CD14-positive monocyte (primary cell): ENCODE results near the gene BMERB1. TPM values are rescaled to one million over a fixed set of nuclear protein-coding genes. Genes with fewer than 3 reads are reported as not detected.

ENCODE experiments used
- DNase-seq, 3 donors: peaks; one replicate each; pipeline ENCODE4 v3.0.0-alpha.2; 2011 to 2022
- H2AFZ ChIP-seq: 2 replicates; pipeline ENCODE4 v1.6.0; 2012; ENCODE audit warnings: mild to moderate bottlenecking, low read depth, low read length, inconsistent platforms; ENCODE audit not compliant: insufficient read depth, poor library complexity, severe bottlenecking
- H3K27ac ChIP-seq, 2 donors: 1 replicate in 1 of 2; 2 replicates in 1 of 2; pipeline ENCODE4 v1.5.1; 2012 to 2013; ENCODE audit warnings: low read length in 2 of 2, control low read depth in 1 of 2, inconsistent platforms in 1 of 2, low read depth in 1 of 2, mild to moderate bottlenecking in 1 of 2
- H3K27me3 ChIP-seq, 2 donors: one replicate each; pipeline versions ENCODE4 v1.6.0 to v1.6.1; 2011 to 2013; ENCODE audit warnings: low read length in 2 of 2; ENCODE audit not compliant: control insufficient read depth in 2 of 2, insufficient read depth in 2 of 2
- H3K36me3 ChIP-seq, 2 donors: replicated peaks in 1 of 2; 1 replicate in 1 of 2; 2 replicates in 1 of 2; pipeline versions ENCODE4 v1.5.1 to v1.6.1; 2012 to 2013; ENCODE audit warnings: low read length in 2 of 2, control low read depth in 1 of 2, inconsistent platforms in 1 of 2, mild to moderate bottlenecking in 1 of 2; ENCODE audit not compliant: insufficient read depth in 2 of 2, control insufficient read depth in 1 of 2
- H3K4me1 ChIP-seq, 2 donors: 1 replicate in 1 of 2; 2 replicates in 1 of 2; pipeline versions ENCODE4 v1.5.1 to v1.6.1; 2012 to 2013; ENCODE audit warnings: low read length in 2 of 2, control low read depth in 1 of 2, inconsistent platforms in 1 of 2, mild to moderate bottlenecking in 1 of 2, moderate library complexity in 1 of 2; ENCODE audit not compliant: insufficient read depth in 2 of 2, control insufficient read depth in 1 of 2
- H3K4me2 ChIP-seq: replicated peaks from 2 replicates; pipeline ENCODE3; 2012; ENCODE audit warnings: low read length, moderate library complexity, mild to moderate bottlenecking; ENCODE audit not compliant: poor library complexity, severe bottlenecking; ENCODE audit errors: extremely low read depth
- H3K4me3 ChIP-seq, 3 experiments: fragments of 200-600 bp in 1 of 3; sonication (generic) in 1 of 3; replicated peaks in 1 of 3; 1 replicate in 2 of 3; 2 replicates in 1 of 3; pipeline ENCODE4 v1.5.1; 2011 to 2013; ENCODE audit warnings: low read length in 3 of 3, mild to moderate bottlenecking in 3 of 3, control low read depth in 2 of 3, low read depth in 2 of 3, inconsistent platforms in 1 of 3, moderate library complexity in 1 of 3
- H3K79me2 ChIP-seq: 2 replicates; pipeline ENCODE4 v1.6.0; 2012; ENCODE audit warnings: mild to moderate bottlenecking, control low read depth, inconsistent platforms, low read length, moderate library complexity; ENCODE audit not compliant: insufficient read depth
- H3K9ac ChIP-seq: 2 replicates; pipeline ENCODE4 v1.6.0; 2017; ENCODE audit warnings: low read length, mild to moderate bottlenecking; ENCODE audit not compliant: insufficient read depth, poor library complexity, severe bottlenecking
- H3K9me3 ChIP-seq, 2 donors: replicated peaks in 1 of 2; 1 replicate in 1 of 2; 2 replicates in 1 of 2; pipeline versions ENCODE4 v1.5.1 to v1.6.1; 2012 to 2013; ENCODE audit warnings: low read length in 2 of 2, control low read depth in 1 of 2; ENCODE audit not compliant: control insufficient read depth in 1 of 2, insufficient read depth in 1 of 2
- H4K20me1 ChIP-seq: 2 replicates; pipeline ENCODE4 v1.6.0; 2012; ENCODE audit warnings: mild to moderate bottlenecking, low read length, control low read depth, moderate library complexity; ENCODE audit not compliant: insufficient read depth
- H3K27ac Mint-ChIP-seq, 7 donors: one replicate each; pipeline ENCODE4 v1.8.0; 2020; ENCODE audit warnings: mild to moderate bottlenecking in 7 of 7, mixed read lengths in 7 of 7, moderate library complexity in 6 of 7, inconsistent platforms in 2 of 7
- H3K27me3 Mint-ChIP-seq, 3 donors: one replicate each; pipeline ENCODE4 v1.8.0; 2021 to 2022; ENCODE audit warnings: low read depth in 3 of 3, mild to moderate bottlenecking in 3 of 3, mixed read lengths in 3 of 3, moderate library complexity in 3 of 3, inconsistent platforms in 1 of 3
- H3K36me3 Mint-ChIP-seq, 2 donors: one replicate each; pipeline ENCODE4 v1.8.0; 2020; ENCODE audit warnings: mixed read lengths in 2 of 2, inconsistent platforms in 1 of 2, mild to moderate bottlenecking in 1 of 2
- H3K4me1 Mint-ChIP-seq: one replicate; pipeline ENCODE4 v1.8.0; 2020; ENCODE audit warnings: mild to moderate bottlenecking, mixed read lengths
- H3K4me3 Mint-ChIP-seq, 2 donors: one replicate each; pipeline ENCODE4 v1.8.0; 2020; ENCODE audit warnings: mild to moderate bottlenecking in 2 of 2, mixed read lengths in 2 of 2, moderate library complexity in 1 of 2
- H3K9me3 Mint-ChIP-seq, 7 donors: one replicate each; pipeline ENCODE4 v1.8.0; 2020 to 2022; ENCODE audit warnings: mixed read lengths in 7 of 7, mild to moderate bottlenecking in 6 of 7, moderate library complexity in 6 of 7, inconsistent platforms in 2 of 7
- WGBS: methylation state at CpG from one replicate; pipeline ENCODE4 v1.1.5; 2013; ENCODE audit warnings: missing lambda C conversion rate; ENCODE audit not compliant: insufficient coverage; 5-methylcytosine and 5-hydroxymethylcytosine counted together
- intact Hi-C, 2 donors: fragments of 100-400 bp; cut with micrococcal nuclease; formaldehyde crosslinking; loops; one replicate each; pipeline versions ENCODE4 v1.15.0 to v1.15.1; 2023
- polyA plus RNA-seq, 3 donors: library from polyadenylated mRNA; depleted of rRNA in 1 of 3; unstranded in 2 of 3; stranded (reverse) in 1 of 3; fragments of 300-500 nt in 2 of 3; fragments of >200 nt in 1 of 3; fragmentation: Illumina TruSeq in 2 of 3; gene quantifications; 1 replicate in 2 of 3; 2 replicates in 1 of 3; pipeline ENCODE4 v1.2.3, GENCODE V29; 2012 to 2021
- TF ChIP-seq, protein P1 (sequence below): fragments of 200-600 bp; IDR thresholded peaks from one replicate; pipeline ENCODE4 v1.8.0; 2022; ENCODE audit warnings: antibody characterized with exemption, mild to moderate bottlenecking

BMERB1 gene
- polyA plus RNA-seq, 3 donors, result 0.11 to 0.28 (median 0.11) TPM

DNA sequence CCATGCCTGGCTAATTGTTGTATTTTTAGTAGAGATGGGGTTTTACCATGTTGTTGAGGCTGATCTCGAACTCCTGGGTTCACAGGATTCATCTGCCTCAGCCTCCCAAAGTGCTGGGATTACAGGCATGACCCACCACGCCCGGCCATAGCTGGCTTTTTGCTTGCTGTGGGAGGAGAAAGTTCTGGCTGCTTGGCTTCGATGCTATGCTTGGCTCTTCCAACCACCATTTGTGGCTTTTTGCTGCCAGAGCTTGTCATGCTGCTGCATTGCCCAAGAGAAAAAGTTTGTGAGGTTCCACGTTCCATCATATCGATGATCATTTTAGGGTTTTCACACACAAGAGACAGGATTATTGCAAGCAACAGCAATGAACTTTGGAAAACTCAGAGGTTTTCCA is 16.2 kb downstream of the BMERB1 start:
- Mint-ChIP-seq H3K4me3 (no peak overlapping the region), H3K27me3 (peaks cover 4 to 6% (median 5%) of the 10 kb centered on the region in 3 donors), H3K9me3 (peaks cover under 1 to 5% (median 3%) of the 10 kb centered on the region in 7 donors), H3K36me3 (no peaks in the 10 kb centered on the region), H3K27ac (no peak overlapping the region), H3K4me1 (no peaks in the 10 kb centered on the region)
- Histone ChIP-seq H3K4me1 (no peaks in the 10 kb centered on the region), H3K9me3 (no peaks in the 10 kb centered on the region), H3K79me2 (no peaks in the 10 kb centered on the region), H3K9ac (no peak overlapping the region), H3K27me3 (no peaks in the 10 kb centered on the region), H2AFZ (no peak overlapping the region), H3K4me2 (no peak overlapping the region), H3K4me3 (no peak overlapping the region), H3K27ac (no peak overlapping the region), H4K20me1 (no peaks in the 10 kb centered on the region), H3K36me3 (no peaks in the 10 kb centered on the region)
- intact Hi-C loops, result no loop called here
- no peak for DNase-seq
- TF ChIP-seq, protein P1, sequence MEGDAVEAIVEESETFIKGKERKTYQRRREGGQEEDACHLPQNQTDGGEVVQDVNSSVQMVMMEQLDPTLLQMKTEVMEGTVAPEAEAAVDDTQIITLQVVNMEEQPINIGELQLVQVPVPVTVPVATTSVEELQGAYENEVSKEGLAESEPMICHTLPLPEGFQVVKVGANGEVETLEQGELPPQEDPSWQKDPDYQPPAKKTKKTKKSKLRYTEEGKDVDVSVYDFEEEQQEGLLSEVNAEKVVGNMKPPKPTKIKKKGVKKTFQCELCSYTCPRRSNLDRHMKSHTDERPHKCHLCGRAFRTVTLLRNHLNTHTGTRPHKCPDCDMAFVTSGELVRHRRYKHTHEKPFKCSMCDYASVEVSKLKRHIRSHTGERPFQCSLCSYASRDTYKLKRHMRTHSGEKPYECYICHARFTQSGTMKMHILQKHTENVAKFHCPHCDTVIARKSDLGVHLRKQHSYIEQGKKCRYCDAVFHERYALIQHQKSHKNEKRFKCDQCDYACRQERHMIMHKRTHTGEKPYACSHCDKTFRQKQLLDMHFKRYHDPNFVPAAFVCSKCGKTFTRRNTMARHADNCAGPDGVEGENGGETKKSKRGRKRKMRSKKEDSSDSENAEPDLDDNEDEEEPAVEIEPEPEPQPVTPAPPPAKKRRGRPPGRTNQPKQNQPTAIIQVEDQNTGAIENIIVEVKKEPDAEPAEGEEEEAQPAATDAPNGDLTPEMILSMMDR, result no peak
- 93% methylated on average over 5 of the region's 6 CpGs for WGBS

DNA sequence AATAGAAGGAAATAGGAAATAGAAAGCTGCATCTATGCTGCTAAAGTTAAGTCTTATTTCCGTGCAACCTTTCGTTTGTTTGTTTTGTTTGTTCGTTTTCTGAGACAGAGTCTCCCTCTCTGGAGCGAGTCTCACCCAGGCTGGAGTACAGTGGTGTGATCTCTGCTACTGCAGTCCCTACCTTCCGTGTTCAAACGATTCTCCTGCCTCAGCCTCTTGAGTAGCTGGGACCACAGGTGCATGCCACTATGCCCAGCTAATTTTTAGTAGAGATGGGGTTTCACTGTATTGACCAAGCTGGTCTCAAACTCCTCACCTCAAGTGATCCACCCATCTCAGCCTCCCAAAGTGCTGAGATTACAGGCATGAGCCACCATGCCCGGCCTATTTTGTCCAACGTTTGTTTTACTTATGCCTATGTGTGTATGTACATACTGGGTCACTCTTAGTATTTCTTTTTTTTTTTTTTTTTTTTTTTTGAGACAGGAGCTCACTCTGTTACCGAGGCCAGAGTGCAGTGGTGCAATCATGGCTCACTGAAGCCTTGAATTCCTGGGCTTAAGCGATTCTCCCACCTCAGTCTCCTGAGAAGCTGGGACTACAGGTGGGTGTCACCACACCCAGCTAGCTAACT is 16.8 kb downstream of the BMERB1 start:
- H3K27ac ChIP-seq, result no peak overlapping the region
- Mint-ChIP-seq H3K36me3 (no peaks in the 10 kb centered on the region), H3K4me3 (no peak overlapping the region), H3K27me3 (peaks cover 4 to 6% (median 5%) of the 10 kb centered on the region in 3 donors), H3K27ac (peak overlapping the region in 1 of 7 donors; percentile 50), H3K4me1 (no peaks in the 10 kb centered on the region), H3K9me3 (peaks cover 0 to 3% (median 0%) of the 10 kb centered on the region in 7 donors)
- H3K36me3 ChIP-seq, result no peaks in the 10 kb centered on the region
- H2AFZ ChIP-seq, result no peak overlapping the region
- WGBS, result 92% methylated on average over 3 of the region's 10 CpGs
- H3K79me2 ChIP-seq, result no peaks in the 10 kb centered on the region
- intact Hi-C loops, result no loop called here
- H3K9me3 ChIP-seq, result no peaks in the 10 kb centered on the region
- H3K27me3 ChIP-seq, result no peaks in the 10 kb centered on the region
- no peak overlapping the region for H3K4me2 ChIP-seq
- H4K20me1 ChIP-seq, result no peaks in the 10 kb centered on the region
- no peaks in the 10 kb centered on the region for H3K4me1 ChIP-seq
- H3K9ac ChIP-seq, result no peak overlapping the region
- DNase-seq, result no peak
- TF ChIP-seq, protein P1, result no peak
- no peak overlapping the region for H3K4me3 ChIP-seq
